Activated T-cell treated with anti-CD3 and anti-CD28 coated beads, Interleukin-2, amount 50 U/mL, for 24 hours (primary cell): ENCODE measurements around the gene PPY.
"Not testable (repeated sequence)": the region's sequence is repeated elsewhere in the genome, so short reads cannot be mapped to it uniquely, and the experiment has no call there.

Source experiments
- DNase-seq: peaks from one replicate; pipeline ENCODE4 v3.0.0-alpha.2; 2020
- H3K27ac Mint-ChIP-seq: 2 replicates; pipeline ENCODE4 v1.8.0; 2020; ENCODE audit warnings: mild to moderate bottlenecking, mixed read lengths
- H3K27me3 Mint-ChIP-seq: 2 replicates; pipeline ENCODE4 v1.8.0; 2020; ENCODE audit warnings: mixed read lengths
- H3K36me3 Mint-ChIP-seq: 2 replicates; pipeline ENCODE4 v1.8.0; 2020; ENCODE audit warnings: low read depth, mixed read lengths
- H3K4me1 Mint-ChIP-seq: 2 replicates; pipeline ENCODE4 v1.8.0; 2020; ENCODE audit warnings: low read depth, mixed read lengths
- H3K4me3 Mint-ChIP-seq: 2 replicates; pipeline ENCODE4 v1.8.0; 2020; ENCODE audit warnings: mild to moderate bottlenecking, moderate library complexity, mixed read lengths
- H3K9me3 Mint-ChIP-seq: 2 replicates; pipeline ENCODE4 v1.8.0; 2020; ENCODE audit warnings: mixed read lengths

Gene PPY

GRCh38 chr17:43931062-43931571 lies 11.2 kb downstream of the PPY start:
- H3K4me1 Mint-ChIP-seq, result peaks cover 23% of the 10 kb centered on the region
- H3K27ac Mint-ChIP-seq, result no peak overlapping the region
- H3K9me3 Mint-ChIP-seq, result no peaks in the 10 kb centered on the region
- no peaks in the 10 kb centered on the region for H3K36me3 Mint-ChIP-seq
- H3K27me3 Mint-ChIP-seq, result peaks cover 11% of the 10 kb centered on the region
- no peak overlapping the region for H3K4me3 Mint-ChIP-seq
- DNase-seq, result no peak

- H3K36me3 Mint-ChIP-seq, result no peaks in the 10 kb centered on the region
- H3K4me1 Mint-ChIP-seq, result peaks cover 35% of the 10 kb centered on the region
- no peak overlapping the region for H3K4me3 Mint-ChIP-seq
- H3K27me3 Mint-ChIP-seq, result peaks cover 13% of the 10 kb centered on the region
- H3K27ac Mint-ChIP-seq, result no peak overlapping the region
- H3K9me3 Mint-ChIP-seq, result no peaks in the 10 kb centered on the region
- DNase-seq, result no peak
Measured at GRCh38 chr17:43928609-43929008, 13.7 kb downstream of the PPY start.

- peak overlapping the region; percentile 85 for H3K27ac Mint-ChIP-seq
- peaks cover 13% of the 10 kb centered on the region for H3K27me3 Mint-ChIP-seq
Measured at GRCh38 chr17:43927929-43928328, 14.3 kb downstream of the PPY start.

GRCh38 chr17:43927060-43927864 lies 15.0 kb downstream of the PPY start:
- Mint-ChIP-seq H3K27ac (peak overlapping the region; percentile 85), H3K4me1 (peaks cover 35% of the 10 kb centered on the region), H3K27me3 (peaks cover 13% of the 10 kb centered on the region), H3K9me3 (no peaks in the 10 kb centered on the region), H3K4me3 (peak overlapping the region; percentile 68), H3K36me3 (no peaks in the 10 kb centered on the region)
- peak; percentile 41 for DNase-seq

More at GRCh38 chr17:43927929-43928328, 14.3 kb downstream of the PPY start:
- H3K9me3 Mint-ChIP-seq, DNase-seq, H3K36me3 Mint-ChIP-seq: not testable (repeated sequence)
- peak overlapping the region; percentile 68 for H3K4me3 Mint-ChIP-seq
- peaks cover 35% of the 10 kb centered on the region for H3K4me1 Mint-ChIP-seq

GRCh38 chr17:43924558-43924957 lies 17.7 kb downstream of the PPY start:
- H3K4me3 Mint-ChIP-seq, result no peak overlapping the region
- DNase-seq, result no peak
- peaks cover 33% of the 10 kb centered on the region for H3K4me1 Mint-ChIP-seq
- peaks cover 13% of the 10 kb centered on the region for H3K27me3 Mint-ChIP-seq
- no peaks in the 10 kb centered on the region for H3K36me3 Mint-ChIP-seq
- H3K9me3 Mint-ChIP-seq, result no peaks in the 10 kb centered on the region
- H3K27ac Mint-ChIP-seq, result no peak overlapping the region

- H3K4me3 Mint-ChIP-seq, result no peak overlapping the region
- H3K4me1 Mint-ChIP-seq, result peaks cover 32% of the 10 kb centered on the region
- no peak for DNase-seq
- no peaks in the 10 kb centered on the region for H3K9me3 Mint-ChIP-seq
- no peaks in the 10 kb centered on the region for H3K36me3 Mint-ChIP-seq
- H3K27ac Mint-ChIP-seq, result no peak overlapping the region
- H3K27me3 Mint-ChIP-seq, result no peaks in the 10 kb centered on the region
Measured at GRCh38 chr17:43920500-43921095, 21.7 kb downstream of the PPY start.

GRCh38 chr17:43918026-43918389 lies 24.3 kb downstream of the PPY start:
- no peak for DNase-seq
- H3K27ac Mint-ChIP-seq, result peak overlapping the region; percentile 79
- no peaks in the 10 kb centered on the region for H3K27me3 Mint-ChIP-seq
- H3K4me1 Mint-ChIP-seq, result peaks cover 20% of the 10 kb centered on the region
- no peaks in the 10 kb centered on the region for H3K36me3 Mint-ChIP-seq
- peak overlapping the region; percentile 64 for H3K4me3 Mint-ChIP-seq
- no peaks in the 10 kb centered on the region for H3K9me3 Mint-ChIP-seq

GRCh38 chr17:43917348-43918025 lies 24.8 kb downstream of the PPY start:
- H3K9me3 Mint-ChIP-seq, result no peaks in the 10 kb centered on the region
- H3K4me3 Mint-ChIP-seq, result peak overlapping the region; percentile 64
- peaks cover 20% of the 10 kb centered on the region for H3K4me1 Mint-ChIP-seq
- peak; percentile 75 for DNase-seq
- H3K27ac Mint-ChIP-seq, result peak overlapping the region; percentile 79
- no peaks in the 10 kb centered on the region for H3K36me3 Mint-ChIP-seq
- H3K27me3 Mint-ChIP-seq, result no peaks in the 10 kb centered on the region

- Mint-ChIP-seq H3K36me3 (no peaks in the 10 kb centered on the region), H3K9me3 (no peaks in the 10 kb centered on the region), H3K27me3 (no peaks in the 10 kb centered on the region), H3K4me1 (peaks cover 20% of the 10 kb centered on the region), H3K4me3 (peak overlapping the region; percentile 64), H3K27ac (peak overlapping the region; percentile 39)
- no peak for DNase-seq
Measured at GRCh38 chr17:43917016-43917347, 25.3 kb downstream of the PPY start.

- Mint-ChIP-seq H3K27me3 (no peaks in the 10 kb centered on the region), H3K4me1 (peaks cover 20% of the 10 kb centered on the region), H3K36me3 (no peaks in the 10 kb centered on the region), H3K4me3 (no peak overlapping the region), H3K9me3 (no peaks in the 10 kb centered on the region), H3K27ac (no peak overlapping the region)
- DNase-seq, result no peak
Measured at GRCh38 chr17:43916385-43916784, 25.9 kb downstream of the PPY start.

- Mint-ChIP-seq H3K27me3 (no peaks in the 10 kb centered on the region), H3K4me3 (no peak overlapping the region), H3K36me3 (no peaks in the 10 kb centered on the region), H3K27ac (no peak overlapping the region), H3K9me3 (no peaks in the 10 kb centered on the region), H3K4me1 (peaks cover 20% of the 10 kb centered on the region)
- no peak for DNase-seq
Measured at GRCh38 chr17:43915559-43915958, 26.7 kb downstream of the PPY start.

- no peaks in the 10 kb centered on the region for H3K27me3 Mint-ChIP-seq
- H3K4me1 Mint-ChIP-seq, result peaks cover 20% of the 10 kb centered on the region
- H3K9me3 Mint-ChIP-seq, result no peaks in the 10 kb centered on the region
- no peak for DNase-seq
- no peaks in the 10 kb centered on the region for H3K36me3 Mint-ChIP-seq
- H3K4me3 Mint-ChIP-seq, result no peak overlapping the region
- no peak overlapping the region for H3K27ac Mint-ChIP-seq
Measured at GRCh38 chr17:43914451-43914850, 27.8 kb downstream of the PPY start.

GRCh38 chr17:43913584-43913983 lies 28.7 kb downstream of the PPY start:
- Mint-ChIP-seq H3K27me3 (no peaks in the 10 kb centered on the region), H3K4me3 (no peak overlapping the region), H3K36me3 (no peaks in the 10 kb centered on the region), H3K4me1 (peaks cover 20% of the 10 kb centered on the region), H3K27ac (no peak overlapping the region), H3K9me3 (no peaks in the 10 kb centered on the region)
- no peak for DNase-seq

- no peak overlapping the region for H3K27ac Mint-ChIP-seq
Measured at GRCh38 chr17:43912635-43913304, 29.5 kb downstream of the PPY start.

More at GRCh38 chr17:43912635-43913304, 29.5 kb downstream of the PPY start:
- H3K9me3 Mint-ChIP-seq, result no peaks in the 10 kb centered on the region
- peaks cover 4% of the 10 kb centered on the region for H3K27me3 Mint-ChIP-seq
- H3K4me1 Mint-ChIP-seq, result peaks cover 21% of the 10 kb centered on the region
- DNase-seq, result no peak
- H3K36me3 Mint-ChIP-seq, result no peaks in the 10 kb centered on the region
- H3K4me3 Mint-ChIP-seq, result no peak overlapping the region
